Ureter (tissue), 1 donor: ENCODE measurements around the gene SYNPR. TPM values are rescaled to one million over a fixed set of nuclear protein-coding genes. Genes with fewer than 3 reads are reported as not detected.
"Not testable (repeated sequence)": the region's sequence is repeated elsewhere in the genome, so short reads cannot be mapped to it uniquely, and the experiment has no call there.

Experiments used
- DNase-seq: peaks from one replicate; pipeline ENCODE4 v3.0.0-alpha.2; 2020; ENCODE audit warnings: low spot score
- total RNA-seq: library from RNA; stranded (reverse); gene quantifications from one replicate; pipeline ENCODE4 v1.2.4, GENCODE V29; 2023
- donor health status: DM: yes; HTN: yes; CAD: no.

SYNPR gene
- total RNA-seq, 1 donor from 2014 or later = not detected

DNA sequence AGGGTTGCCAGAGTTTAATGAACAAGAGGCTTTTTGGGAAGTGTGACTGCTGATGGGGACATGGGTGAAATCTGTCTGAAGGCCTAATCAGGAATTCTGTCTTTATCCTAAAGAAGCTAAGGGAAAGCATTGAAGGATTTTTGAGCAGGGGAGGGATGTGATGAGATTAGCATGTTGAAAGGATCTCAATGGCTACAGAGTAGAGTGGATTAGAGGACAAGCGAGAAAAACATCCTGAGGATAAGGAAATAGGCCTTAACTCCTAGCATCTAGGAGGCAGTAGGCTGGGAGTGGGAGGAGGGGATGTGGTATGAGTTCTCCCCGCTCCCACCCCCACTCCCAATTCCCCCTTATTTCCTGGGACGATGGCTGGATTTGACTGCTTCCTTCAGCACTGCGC lies 339.3 kb downstream of the SYNPR start:
- DNase-seq = no peak

DNA sequence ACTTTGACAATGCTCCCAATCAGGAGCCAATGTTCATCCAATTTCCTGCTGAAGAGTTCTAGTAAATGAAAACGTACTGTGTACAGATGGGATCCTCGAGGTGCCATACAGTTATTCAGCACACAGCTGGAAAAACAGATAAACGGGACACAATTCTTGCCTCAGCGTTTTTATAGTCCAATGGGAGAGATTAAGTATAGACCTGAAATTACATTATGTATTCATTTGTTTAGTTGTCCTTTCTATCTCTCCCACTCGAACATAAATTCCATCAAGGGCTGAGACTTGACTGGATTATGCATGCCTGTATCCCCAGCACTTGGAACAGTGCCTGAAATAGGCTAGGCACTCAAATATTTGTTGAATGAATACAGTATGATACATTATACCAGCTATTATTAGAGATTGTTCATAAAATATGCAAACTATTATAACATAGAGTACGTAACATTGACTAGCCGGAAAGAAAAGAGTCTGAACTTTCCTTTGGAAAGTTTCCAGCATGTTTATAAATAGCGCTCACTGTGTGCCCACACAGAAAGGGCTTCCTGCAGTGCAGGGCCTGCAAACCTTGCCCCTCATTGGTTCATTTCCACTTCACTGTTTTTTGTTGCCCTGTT lies 346.9 kb downstream of the SYNPR start:
- DNase-seq = no peak

DNA sequence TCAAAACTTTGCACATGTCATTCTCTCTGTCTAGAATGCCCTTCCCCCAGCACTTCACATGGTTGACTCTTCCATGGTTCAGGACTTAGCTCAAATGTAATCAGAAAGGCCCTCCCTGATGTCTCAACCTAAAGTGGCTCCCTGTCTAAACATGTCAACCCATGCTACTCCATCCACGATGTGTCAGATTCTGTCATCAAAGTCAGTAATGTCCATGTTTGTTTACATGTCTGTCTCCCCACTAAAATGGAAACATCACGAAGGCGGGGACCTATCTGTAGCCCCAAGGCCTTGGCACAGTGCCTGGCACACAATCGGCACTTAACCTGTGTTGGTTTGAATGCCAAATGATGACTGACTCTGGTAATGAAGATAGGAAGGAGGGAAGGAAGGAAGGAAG lies 353.6 kb downstream of the SYNPR start:
- no peak for DNase-seq

DNA sequence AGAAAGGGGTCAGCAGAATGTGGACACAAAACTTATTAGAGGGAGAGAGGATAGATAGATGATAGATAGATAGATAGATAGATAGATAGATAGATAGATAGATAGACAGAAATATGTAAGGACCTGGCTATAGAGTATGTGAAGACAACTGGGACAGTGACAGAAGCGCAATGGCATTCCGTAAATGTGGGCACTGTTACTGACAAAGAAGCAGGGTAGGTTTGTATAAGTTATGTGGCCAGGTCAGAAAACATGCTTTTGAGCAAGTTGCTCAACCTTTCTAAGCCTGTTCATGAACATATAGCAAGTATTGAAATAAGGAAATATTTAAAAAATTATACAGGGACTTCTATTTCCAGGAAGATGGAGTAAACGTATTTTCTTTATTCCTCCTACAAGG lies 357.1 kb downstream of the SYNPR start:
- DNase-seq = no peak

DNA sequence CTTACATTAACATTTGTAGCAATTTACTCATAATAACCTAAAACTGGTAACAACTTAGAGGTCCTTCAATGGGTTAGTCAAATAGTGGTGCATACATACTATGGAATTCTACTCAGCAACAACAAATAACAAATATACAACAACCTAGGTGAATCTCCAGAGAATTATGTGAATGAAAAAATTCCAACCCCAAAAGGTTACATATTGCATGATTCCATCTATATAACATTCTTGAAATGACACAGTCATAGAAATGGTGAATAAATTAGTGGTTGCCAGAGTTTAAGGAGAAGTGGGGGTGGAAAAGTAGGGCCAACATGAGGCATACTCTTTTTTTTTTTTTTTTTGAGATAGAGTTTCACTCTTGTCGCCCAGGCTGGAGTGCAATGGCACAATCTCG lies 361.7 kb downstream of the SYNPR start:
- no peak for DNase-seq

DNA sequence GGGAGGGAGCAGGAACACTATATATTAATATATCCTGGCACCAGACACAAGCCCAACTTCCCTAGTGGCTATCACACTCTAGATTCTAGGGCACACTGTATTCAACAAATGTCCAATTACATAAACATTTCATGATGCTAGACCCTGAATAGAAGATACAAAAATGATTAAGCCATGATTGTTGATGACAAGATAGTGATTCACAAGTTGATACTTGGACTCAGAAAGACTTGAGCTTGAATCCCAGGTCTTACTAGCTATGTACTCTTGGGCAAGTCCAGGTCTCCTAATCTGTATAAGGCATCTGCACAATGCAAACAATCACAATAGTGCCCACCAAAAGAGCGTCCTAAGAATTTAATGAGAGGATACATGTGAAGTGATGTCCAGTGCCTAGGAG lies 364.4 kb downstream of the SYNPR start:
- no peak for DNase-seq

DNA sequence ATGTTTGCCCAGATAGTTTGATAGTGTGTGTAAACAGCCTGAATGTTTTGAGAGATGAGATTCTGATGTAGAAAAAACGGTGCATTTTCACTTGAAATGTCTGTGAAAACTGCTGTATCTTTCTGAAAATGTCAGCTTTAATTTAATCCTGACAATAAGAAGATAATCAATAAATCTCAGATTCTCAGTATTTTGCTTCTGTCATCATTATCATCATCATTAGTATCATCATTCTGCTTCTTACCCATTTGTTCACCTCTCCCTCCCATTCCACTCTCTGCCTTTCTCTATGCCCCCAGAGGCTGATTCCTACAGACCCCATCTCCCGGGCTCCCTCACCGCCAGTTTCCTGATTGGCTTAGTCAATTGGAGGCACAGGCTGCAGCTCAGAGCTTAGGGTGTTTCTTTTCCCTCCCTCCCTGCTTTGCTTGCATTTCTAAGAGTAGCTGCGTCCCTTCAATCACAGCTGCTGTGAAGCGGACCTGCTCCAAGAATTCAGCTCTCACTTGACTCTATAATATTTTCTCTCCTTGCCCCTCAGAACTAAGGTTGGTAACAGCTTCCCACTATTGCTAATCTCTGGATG lies 366.2 kb downstream of the SYNPR start:
- no peak for DNase-seq

DNA sequence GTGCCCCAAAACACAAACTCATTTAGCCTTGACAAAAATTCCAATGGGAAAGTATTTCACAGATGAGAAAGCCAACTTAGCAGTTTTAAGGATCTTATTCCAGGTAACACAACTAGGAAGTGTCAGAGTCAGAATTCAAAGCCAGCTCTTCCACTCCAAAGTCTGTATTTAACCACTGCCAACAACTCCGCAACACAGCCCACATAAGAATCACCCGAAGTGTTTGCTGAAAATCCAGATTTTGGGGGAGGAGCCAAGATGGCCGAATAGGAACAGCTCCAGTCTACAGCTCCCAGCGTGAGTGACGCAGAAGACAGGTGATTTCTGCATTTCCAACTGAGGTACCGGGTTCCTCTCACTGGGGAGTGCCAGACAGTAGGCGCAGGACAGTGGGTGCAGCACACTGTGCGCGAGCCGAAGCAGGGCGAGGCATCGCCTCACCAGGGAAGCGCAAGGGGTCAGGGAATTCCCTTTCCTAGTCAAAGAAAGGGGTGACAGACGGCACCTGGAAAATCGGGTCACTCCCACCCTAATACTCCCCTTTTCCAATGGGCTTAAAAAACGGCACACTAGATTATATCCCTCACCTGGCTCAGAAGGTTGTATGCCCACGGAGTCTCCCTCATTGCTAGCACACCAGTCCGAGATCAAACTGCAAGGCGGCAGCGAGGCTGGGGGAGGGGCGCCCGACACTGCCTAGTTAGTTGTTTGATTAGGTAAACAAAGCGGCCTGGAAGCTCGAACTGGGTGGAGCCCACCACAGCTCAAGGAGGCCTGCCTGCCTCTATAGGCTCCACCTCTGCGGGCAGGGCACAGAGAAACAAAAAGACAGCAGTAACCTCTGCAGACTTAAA lies 367.0 kb downstream of the SYNPR start:
- DNase-seq = not testable (repeated sequence)

DNA sequence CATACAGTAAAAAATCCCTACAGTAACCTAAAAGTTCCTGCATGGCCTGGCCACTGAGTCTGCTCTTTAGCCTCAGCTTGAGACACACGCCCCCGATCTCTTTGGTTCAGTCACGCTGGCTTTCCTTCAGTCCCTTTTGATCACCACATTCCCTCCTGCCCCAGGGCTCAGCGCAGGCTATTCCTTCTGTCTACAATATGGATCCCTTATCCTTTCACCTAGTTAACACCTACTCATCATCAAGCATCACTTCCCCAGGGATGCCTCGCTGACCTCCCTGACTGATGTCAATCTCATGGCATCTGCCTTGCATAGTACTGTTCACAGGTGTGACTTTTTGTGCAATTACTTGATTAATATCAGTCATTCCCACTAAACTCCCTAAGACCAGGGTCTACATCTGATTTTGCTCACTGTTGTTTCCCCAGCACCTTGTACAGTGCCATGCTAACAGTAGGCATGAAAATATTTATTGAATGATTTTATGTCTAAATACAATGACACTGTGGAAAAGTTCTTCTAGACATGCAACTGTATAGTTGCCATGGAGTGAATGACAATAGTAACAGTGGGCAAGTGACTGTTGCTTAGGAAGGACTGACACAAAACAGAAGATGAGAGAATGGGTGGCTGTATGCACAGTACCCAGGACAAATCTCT lies 374.1 kb downstream of the SYNPR start, which contains the start of gene SNTN:
TSS of gene SNTN (plus strand) at position 610 of the 660 bp plus-strand sequence. CDS start at position 623, 13 bp downstream.
- no peak for DNase-seq

DNA sequence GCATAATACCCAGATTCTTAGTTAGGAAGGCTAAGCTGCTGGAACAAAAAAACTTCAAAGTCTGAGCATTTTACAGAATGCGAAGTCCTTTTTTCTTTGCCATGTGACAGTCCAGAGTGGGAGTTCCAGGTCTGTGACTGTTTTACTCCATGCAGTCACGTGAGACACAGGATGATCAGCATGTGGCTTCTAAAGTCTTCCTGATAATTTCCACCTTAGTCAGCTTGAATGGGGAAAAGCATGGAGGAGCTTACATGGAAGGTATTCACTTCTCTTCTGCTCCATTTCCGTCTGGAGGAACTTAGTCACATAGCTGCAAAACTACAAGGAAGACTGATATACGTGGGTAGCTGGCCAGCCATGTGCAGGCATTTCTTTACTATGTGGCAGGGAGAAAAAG lies 376.1 kb downstream of the SYNPR start:
- no peak for DNase-seq

DNA sequence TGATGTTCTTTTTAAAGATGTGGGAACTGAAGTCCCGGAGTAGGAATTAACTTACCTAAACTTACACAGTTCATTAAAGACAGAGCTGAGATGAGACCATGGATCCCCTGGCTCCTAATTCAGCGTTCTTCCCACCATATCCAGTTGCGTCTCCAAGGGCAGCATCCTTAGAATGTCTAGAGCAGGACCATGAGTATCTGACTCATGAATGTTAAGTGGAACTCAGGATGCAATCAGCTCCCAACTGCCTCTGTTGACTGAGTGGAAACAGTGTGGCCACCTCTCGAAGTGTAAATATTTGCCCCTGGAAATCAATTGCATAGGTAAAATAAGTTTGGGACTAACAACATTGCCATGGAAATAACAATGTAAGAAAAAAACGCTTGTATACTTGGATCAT lies 376.8 kb downstream of the SYNPR start:
- DNase-seq = no peak

DNA sequence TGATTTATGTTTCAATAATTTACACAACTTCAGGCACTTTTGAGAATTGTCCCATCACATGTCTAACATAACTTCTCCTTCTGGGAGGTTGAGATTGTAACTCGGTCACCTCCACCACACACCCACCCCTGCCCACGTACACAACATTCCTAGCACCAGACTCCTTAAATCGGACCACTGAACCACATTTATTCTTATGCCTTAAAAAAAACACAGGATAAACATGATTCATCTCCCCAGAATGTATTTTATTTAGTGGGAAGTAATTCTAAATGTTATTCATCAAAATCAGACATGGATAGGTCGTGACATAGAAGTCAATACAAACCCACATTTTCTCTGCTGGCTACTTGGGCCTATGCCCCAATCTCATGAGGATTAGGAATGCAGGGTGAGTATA lies 377.4 kb downstream of the SYNPR start:
- DNase-seq = no peak

DNA sequence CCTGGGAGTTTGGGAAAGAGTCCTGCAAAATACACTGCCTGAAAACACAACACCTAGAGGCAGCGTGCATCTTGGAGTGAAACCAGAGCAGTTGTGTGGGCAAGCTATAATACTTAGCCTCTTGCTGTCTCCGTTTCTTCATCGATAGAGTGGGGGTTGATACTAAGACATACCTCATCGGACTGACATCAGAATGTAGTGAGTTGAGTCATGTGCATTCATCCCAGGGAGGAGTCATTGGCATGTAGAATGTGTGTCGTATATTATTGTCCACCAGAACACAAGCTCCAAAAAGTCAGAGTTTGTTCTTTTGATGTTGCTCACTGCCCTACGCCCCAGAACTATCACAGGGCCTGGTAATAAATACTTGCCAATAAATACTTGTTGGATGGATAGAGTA lies 378.7 kb downstream of the SYNPR start:
- DNase-seq = no peak

DNA sequence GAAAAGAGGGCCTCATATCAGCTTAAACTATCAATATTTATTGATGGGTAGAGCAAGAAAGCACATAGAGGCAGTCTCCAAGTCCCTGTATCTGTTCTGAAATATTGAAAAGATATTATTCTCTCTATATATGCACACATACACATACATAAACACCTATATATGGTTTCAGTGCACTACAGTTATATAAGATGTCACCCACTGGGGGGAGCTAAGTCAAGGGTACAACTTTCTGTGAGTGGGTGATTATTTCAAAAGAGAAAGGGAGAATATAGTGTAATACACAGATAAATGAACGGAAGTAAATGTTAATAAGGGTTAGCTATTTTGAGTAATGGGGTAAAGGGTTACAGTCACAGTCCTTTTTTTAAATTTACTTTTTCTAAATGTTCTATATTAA lies 383.1 kb downstream of the SYNPR start:
- no peak for DNase-seq

DNA sequence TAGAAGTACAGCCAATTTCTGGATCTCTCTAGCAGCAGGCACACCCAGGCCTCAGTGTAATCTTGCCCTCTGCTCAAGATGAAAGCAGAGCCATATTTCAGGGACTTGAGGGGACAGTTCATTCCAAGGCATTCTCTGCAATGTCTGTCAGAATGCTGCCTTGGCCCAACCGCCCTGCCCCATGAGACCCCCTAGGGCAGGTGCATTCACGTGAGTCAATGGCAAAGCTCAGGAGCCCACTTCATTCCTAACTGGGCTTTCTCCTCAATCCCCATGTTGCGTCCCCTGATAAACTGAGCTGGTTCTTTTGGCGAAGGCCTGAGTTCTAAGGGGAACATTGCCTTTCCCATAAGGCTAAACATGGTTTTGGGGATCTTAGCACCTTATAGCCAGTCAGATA lies 383.9 kb downstream of the SYNPR start:
- no peak for DNase-seq

DNA sequence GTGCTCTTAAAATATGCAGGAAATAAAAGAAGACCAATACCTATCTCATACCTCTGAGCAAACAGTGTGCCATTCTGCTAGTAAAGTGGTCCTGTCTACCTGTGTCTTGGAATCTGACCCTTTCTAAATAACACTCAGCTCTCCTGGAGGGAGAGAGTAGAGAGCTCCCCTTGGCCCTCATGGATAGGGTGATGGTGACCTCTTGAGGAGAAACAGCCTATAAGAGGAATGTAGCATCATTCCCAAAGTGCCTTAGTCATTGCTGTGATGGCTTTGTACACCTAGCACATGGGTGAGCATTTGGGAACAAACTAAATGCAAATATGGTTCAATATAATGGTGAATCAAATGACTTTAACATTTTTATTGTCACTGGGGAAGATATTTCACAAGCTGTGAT lies 384.4 kb downstream of the SYNPR start:
- DNase-seq = no peak
